ENCODE measurements around the gene GABRD.
"Not testable (repeated sequence)": the region's sequence is repeated elsewhere in the genome, so short reads cannot be mapped to it uniquely, and the experiment has no call there.

Gene GABRD

DNA sequence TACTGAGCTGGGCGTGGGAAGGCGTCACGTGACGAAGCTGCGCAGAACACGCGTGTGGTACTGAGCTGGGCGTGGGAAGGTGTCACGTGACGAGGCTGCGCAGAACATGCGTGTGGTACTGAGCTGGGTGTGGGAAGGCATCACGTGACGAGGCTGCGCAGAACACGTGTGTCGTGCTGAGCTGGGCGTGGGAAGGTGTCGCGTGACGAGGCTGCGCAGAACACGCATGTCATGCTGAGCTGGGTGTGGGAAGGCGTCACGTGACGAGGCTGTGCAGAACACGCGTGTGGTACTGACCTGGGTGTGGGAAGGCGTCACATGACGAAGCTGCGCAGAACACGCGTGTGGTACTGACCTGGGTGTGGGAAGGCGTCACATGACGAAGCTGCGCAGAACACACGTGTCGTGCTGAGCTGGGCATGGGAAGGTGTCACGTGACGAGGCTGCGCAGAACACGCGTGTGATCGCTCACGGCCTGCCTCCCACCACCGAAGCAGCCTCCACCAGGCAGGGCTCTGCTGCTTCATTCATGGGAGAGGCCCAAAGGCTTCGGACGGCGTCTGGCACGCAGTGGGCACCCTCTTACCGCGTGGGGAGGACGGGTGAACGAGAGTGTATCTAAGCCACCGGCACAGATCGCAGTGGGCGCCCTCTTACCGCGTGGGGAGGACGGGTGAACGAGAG is 39.5 kb upstream of the GABRD start:
- in situ Hi-C loops (cut with HindIII; ENCODE audit: low pct_unique_long_range_greater_than_20kb, low sequenced_read_pairs) = no loop called here
- no peak for TF ChIP-seq JUND (IDR thresholded peaks at IDR 0.05; ENCODE audit: low read depth)
- no peak for DNase-seq (ENCODE audit: low read depth in 1 of 2, low spot score in 1 of 2)

DNA sequence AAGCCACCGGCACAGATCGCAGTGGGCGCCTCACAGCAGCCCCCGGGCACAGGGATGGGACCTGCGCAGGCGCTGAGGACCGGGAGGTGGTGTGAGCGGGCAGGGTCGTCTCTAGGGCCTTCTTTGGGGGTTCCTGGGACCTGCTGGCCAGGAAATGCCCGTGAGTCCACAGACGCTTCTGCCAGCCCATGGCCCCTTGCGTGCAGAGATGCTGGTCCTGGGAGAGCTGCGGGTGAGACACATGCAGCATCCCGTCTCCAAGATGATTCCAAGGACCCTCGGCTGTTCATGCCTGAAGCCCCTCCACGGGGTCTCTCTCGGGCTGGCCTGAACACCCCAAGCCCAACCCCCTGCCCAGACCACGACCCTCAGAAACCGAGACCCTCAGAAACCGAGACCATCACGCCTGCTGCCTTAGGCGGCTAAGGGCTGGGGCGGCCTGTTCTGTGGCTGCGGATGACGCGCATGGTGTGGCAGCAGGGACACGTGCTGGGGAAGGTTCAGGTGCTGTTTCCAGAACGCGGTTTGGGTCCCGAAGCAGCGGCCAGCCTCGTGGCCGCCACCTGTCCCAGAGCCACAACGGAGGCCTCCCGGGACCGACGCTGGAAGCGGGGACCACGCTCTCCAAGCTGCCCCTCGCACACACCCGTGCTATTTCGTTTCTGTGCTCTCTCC is 38.5 kb upstream of the GABRD start:
- in situ Hi-C loops (cut with HindIII; ENCODE audit: low pct_unique_long_range_greater_than_20kb, low sequenced_read_pairs) = no loop called here
- DNase-seq (ENCODE audit: low read depth in 1 of 2, low spot score in 1 of 2) = no peak
- no peak for TF ChIP-seq JUND (IDR thresholded peaks at IDR 0.05; ENCODE audit: low read depth)

DNA sequence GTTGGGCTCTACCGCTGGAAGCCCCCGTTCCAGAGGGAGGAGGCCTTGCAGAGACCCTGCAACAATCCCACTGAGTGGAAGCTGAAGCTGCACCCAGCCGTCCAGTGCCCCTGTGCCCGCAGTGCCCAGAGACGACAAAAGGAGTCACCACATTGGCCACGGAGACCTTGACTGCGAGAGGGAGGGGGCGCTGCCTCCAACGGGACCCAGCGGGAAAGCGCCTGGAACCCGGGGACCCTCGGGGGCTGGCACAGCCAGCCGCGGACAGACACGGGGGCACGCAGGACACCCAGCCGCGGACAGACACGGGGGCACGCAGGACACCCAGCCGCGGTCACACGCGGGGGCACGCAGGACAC is 38.0 kb upstream of the GABRD start:
- in situ Hi-C loops (cut with HindIII; ENCODE audit: low pct_unique_long_range_greater_than_20kb, low sequenced_read_pairs) = no loop called here
- TF ChIP-seq JUND (IDR thresholded peaks at IDR 0.05; ENCODE audit: low read depth) = no peak
- DNase-seq (ENCODE audit: low read depth in 1 of 2, low spot score in 1 of 2) = no peak

DNA sequence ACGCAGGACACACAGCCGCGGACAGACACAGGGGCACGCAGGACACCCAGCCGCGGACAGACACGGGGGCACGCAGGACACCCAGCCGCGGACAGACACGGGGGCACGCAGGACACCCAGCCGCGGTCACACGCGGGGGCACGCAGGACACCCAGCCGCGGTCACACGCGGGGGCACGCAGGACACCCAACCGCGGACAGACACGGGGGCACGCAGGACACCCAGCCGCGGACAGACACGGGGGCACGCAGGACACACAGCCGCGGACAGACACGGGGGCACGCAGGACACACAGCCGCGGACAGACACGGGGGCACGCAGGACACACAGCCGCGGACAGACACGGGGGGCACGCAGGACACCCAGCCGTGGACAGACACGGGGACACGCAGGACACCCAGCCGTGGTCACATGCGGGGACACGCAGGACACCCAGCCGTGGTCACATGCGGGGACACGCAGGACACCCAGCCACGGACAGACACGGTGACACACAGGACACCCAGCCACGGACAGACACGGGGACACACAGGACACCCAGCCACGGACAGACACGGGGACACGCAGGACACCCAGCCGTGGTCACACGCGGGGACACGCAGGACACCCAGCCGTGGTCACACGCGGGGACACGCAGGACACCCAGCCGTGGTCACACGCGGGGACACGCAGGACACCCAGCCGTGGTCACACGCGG is 37.4 kb upstream of the GABRD start:
- DNase-seq (ENCODE audit: low read depth in 1 of 2, low spot score in 1 of 2); in situ Hi-C loops (cut with HindIII; ENCODE audit: low pct_unique_long_range_greater_than_20kb, low sequenced_read_pairs): not testable (repeated sequence)

DNA sequence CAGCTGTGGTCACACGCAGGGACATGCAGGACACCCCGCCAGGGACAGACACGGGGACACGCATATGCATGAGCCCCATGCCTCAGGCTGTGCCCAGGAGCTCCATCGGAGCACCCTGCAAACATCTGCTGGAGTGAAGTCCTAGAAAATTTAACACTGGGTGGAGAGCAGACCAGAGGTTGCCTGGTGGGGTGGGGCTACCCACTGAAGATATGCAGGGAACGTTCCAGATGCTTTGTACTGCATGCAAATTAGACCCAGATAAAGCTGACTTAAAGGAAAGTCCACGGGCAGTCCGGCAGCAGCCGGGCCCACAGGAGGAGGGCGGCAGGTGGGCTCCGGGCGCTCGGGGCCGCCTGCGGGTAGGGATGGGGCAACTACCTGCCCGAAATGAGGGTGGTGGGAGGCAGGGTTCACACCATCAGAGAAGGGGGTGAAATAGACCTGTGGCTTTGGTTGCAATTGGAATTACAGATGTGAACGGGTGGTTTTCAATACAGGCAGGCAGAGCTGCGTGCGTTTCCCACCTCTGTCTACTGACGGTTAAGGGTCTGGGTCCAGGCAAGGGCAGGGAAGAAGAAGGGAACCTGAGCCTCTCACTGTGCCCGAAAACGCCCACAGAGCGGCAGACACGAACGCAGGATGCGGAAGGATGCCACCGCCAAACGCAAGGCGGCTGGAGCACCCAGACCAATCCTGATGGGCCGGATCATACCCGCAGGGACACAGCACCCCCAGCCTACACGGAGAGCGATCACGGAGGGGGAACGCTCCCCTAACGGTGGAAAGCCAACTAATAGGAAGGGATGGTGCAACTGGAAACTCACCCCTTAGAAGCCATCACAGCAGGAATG is 36.5 kb upstream of the GABRD start:
- in situ Hi-C loops (cut with HindIII; ENCODE audit: low pct_unique_long_range_greater_than_20kb, low sequenced_read_pairs) = no loop called here
- no peak for TF ChIP-seq JUND (IDR thresholded peaks at IDR 0.05; ENCODE audit: low read depth)
- no peak for DNase-seq (ENCODE audit: low read depth in 1 of 2, low spot score in 1 of 2)

DNA sequence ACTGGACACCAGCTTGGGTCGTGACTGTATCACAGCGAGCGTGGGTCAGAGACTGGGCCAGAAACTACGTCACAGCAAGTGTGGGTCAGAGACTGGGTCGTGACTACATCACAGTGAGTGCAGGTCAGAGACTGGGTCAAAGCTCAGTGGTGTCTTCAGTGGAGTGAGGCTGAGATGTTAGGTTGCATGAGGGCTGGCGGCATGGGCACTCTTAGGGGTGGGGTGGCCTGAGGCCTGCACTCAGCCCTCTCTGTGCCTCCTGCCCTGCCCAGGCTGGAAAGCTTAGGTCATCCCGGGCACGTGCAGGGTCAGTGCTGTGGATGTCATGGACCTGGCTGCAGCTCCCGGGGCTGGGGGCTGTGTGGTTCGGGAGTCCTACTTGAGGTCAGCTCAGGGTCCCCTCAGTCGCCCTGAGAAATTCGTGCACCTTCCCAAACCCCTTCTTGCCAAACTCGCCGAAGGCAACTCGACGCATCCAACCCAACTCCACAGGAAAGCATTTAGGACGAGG is 34.5 kb upstream of the GABRD start:
- TF ChIP-seq JUND (IDR thresholded peaks at IDR 0.05; ENCODE audit: low read depth) = no peak
- in situ Hi-C loops (cut with HindIII; ENCODE audit: low pct_unique_long_range_greater_than_20kb, low sequenced_read_pairs) = no loop called here

DNA sequence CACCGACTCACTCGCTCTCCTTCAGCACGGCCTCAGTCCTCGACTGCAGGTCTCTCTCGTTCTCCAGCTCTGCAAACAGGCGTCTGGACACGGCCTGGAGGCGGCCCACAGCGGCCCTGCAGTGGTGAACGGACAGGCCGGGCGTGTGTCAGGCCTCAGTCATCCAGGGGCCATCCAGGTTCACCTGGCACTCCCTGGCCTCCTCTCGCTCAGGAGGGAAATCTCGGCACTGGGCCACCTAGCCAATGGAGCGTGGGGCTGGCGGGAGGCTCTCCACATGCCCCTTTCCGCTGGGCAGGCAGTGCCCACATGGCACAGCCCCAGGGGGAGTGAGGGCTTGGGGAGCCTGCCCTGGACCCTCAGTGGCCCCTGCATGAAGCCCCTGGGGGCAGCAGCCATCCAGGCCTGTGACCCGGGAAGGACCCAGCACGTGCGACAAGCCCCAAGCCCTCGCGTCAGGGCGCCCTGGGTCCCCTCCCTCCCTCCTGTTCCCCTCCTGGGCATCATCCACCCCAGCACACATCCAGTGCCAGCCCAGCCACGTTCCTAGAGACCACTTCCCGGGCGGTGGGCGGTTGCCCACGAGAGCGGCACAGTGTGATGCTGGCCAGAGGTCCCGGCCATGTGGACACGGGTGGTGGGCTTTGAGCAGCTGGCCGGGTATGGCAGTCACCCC is 33.6 kb upstream of the GABRD start:
- in situ Hi-C loops (cut with HindIII; ENCODE audit: low pct_unique_long_range_greater_than_20kb, low sequenced_read_pairs) = no loop called here
- no peak for TF ChIP-seq JUND (IDR thresholded peaks at IDR 0.05; ENCODE audit: low read depth)
- no peak for DNase-seq (ENCODE audit: low read depth in 1 of 2, low spot score in 1 of 2)

More for the DNA sequence above, 34.5 kb upstream of the GABRD start:
- DNase-seq (ENCODE audit: low read depth in 1 of 2, low spot score in 1 of 2) = no peak

DNA sequence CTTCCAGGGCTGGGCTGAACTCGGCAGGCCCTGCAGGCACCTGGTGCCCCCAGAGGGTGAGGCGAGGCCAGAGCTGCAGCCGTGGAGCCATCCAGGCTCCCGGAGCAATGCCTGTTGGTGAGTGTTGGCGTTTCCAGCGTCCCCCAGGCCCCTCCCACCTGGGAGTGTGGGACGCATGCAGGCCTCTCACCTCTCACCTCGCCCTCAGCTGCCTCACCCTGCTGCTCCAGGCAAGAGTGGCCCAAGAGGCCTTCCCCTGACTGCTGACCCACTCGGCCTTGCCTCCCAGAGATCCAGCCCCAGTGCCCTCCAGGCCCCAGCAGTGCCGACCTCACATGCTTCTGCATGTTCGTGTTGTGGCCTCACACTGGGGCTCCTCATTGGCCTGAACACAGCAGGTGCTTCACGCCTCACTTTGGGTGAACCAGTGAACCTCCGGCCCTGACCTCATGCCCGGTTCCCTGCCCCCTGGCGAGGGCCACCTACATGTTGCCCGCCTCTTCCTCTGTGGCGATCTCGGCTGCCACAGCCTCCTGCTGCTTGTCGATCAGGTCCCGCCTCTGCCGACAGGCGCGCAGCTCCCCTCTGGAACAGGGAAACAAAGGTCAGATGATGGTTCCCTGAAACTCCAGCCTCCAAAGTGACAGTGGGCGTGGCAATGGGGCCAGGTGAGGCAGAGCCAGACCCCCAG is 32.5 kb upstream of the GABRD start:
- DNase-seq (ENCODE audit: low read depth in 1 of 2, low spot score in 1 of 2) = no peak
- in situ Hi-C loops (cut with HindIII; ENCODE audit: low pct_unique_long_range_greater_than_20kb, low sequenced_read_pairs) = no loop called here
- TF ChIP-seq JUND (IDR thresholded peaks at IDR 0.05; ENCODE audit: low read depth) = no peak

DNA sequence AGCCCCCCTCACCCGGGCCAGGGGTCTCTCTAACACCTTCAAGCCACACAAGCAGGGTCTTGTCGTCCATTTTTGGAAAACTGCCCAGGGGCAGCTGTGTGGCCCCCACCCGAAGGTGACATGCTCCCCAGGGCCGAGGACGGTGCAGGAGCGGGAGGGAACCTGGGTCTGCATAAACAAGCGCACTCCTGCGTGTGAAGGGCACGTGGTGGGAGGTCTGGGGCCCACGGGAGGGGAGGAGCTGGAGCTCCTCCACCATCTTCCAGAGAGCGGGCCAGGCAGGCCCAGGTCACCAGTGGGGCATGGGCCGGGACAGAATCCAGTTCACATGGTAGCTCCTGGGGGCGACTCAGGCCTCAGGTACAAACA is 32.0 kb upstream of the GABRD start:
- in situ Hi-C loops (cut with HindIII; ENCODE audit: low pct_unique_long_range_greater_than_20kb, low sequenced_read_pairs) = no loop called here
- no peak for TF ChIP-seq JUND (IDR thresholded peaks at IDR 0.05; ENCODE audit: low read depth)
- no peak for DNase-seq (ENCODE audit: low read depth in 1 of 2, low spot score in 1 of 2)

DNA sequence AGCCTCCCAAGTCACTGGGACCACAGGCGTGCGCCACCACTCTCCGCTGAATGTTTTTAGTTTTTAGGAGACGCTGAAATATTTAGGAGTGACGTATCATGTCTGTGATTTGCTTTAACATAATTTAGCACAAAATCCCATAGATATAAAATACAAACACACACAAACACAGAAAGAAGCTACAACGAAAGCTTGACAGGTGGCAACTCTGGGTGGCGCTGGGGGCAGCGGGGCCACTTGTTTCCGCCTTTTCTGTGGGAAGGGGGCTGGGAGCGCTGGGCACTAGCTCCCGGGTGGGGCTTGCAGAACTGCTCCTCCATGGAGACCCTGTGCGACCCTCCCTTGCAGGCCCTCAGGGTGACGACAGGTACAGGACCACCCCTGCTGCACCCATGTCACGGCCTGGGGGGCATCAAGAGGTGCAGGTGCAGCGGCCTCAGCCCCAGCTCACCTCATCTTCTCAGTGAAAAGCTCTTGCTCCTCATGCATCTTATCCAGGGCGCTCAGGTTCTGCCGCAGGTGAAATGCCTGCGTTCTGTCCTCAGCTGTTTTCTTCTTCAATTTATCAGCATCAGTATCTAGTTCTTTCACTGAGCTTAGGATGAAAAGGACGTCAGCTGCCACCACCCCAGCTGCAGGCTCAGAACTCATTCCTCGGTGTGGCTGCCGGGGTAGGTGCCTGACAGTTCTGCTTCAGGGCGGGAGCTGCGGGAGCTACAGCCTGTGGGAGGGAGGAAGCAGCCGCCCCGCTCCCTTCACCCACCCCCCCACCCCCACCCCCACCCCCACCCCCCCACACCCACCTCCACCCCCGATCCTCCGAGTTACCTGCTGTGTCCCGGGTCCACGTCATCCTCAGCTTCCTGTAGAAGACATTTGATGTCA is 30.8 kb upstream of the GABRD start:
- no peak for DNase-seq (ENCODE audit: low read depth in 1 of 2, low spot score in 1 of 2)
- TF ChIP-seq JUND (IDR thresholded peaks at IDR 0.05; ENCODE audit: low read depth) = no peak
- in situ Hi-C loops (cut with HindIII; ENCODE audit: low pct_unique_long_range_greater_than_20kb, low sequenced_read_pairs) = no loop called here

DNA sequence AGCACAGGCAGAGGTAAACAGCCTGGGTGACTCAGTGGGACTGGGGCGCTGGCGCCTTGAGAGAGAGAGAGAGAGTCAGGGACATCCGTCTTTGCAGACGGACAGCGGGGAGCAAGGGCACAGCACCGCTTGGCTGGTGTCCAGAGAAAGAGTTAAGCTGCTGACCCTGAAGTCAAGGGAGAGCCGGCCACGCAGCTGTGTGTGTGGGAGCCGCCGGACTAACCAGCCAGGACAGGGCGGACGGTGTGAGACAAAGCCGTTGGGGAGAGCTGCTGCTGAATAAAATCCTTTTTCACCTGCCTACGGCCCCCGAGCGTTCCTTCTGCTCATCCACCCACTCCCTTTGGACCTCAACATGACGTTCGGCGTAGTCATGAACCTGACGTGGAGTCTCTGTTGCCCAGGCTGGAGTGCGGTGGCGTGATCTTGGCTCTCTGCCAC is 30.0 kb upstream of the GABRD start:
- TF ChIP-seq JUND (IDR thresholded peaks at IDR 0.05; ENCODE audit: low read depth) = no peak
- no peak for DNase-seq (ENCODE audit: low read depth in 1 of 2, low spot score in 1 of 2)
- in situ Hi-C loops (cut with HindIII; ENCODE audit: low pct_unique_long_range_greater_than_20kb, low sequenced_read_pairs) = no loop called here
